Caco-2 (cell line): ENCODE results near the gene LSP1. TPM values are rescaled to one million over a fixed set of nuclear protein-coding genes. Genes with fewer than 3 reads are reported as not detected.
A peak's percentile ranks its signal among the peaks of the same experiment; 100 is the strongest.

Experiments used
- BruUV-seq: library from RNA; stranded (reverse); fragments of 400-500 nt; replicated peaks from 2 replicates; lab custom pipeline; 2021; lab: Mats Ljungman, UMichigan
- CTCF ChIA-PET: fragments of 300-600 bp; sonication (Branson Sonifier 250); formaldehyde crosslinking; loops from one replicate; lab custom pipeline; 2022; ENCODE audit warnings: antibody characterized with exemption; lab: Charles Lee
- POLR2A ChIA-PET: fragments of 300-600 bp; sonication (Branson Sonifier 250); formaldehyde crosslinking; loops from one replicate; lab custom pipeline; 2022; ENCODE audit warnings: antibody characterized with exemption; lab: Charles Lee
- DNase-seq, 2 experiments: peaks; one replicate each; pipeline versions ENCODE4 v3.0.0 to v3.0.0-alpha.2; 2020 to 2022
- H3K27me3 ChIP-seq: replicated peaks from 2 replicates; pipeline ENCODE4 v1.6.0; 2011; ENCODE audit warnings: low read length; ENCODE audit not compliant: control insufficient read depth, insufficient read depth
- H3K36me3 ChIP-seq: 2 replicates; pipeline ENCODE4 v1.5.1; 2011; ENCODE audit warnings: low read length; ENCODE audit not compliant: control insufficient read depth, insufficient read depth
- H3K4me1 ChIP-seq: fragments of 250-450 bp; sonication (Bioruptor Pico); 2 replicates; pipeline ENCODE4 v1.5.1; 2020; ENCODE audit warnings: mild to moderate bottlenecking
- H3K4me3 ChIP-seq: 2 replicates; pipeline ENCODE4 v1.5.1; 2011; ENCODE audit warnings: low read depth, mild to moderate bottlenecking, control low read depth, low read length
- H3K9me3 ChIP-seq: fragments of 250-450 bp; sonication (Bioruptor Pico); 2 replicates; pipeline ENCODE4 v1.5.1; 2020; ENCODE audit warnings: mild to moderate bottlenecking, moderate library complexity
- H3K27ac Mint-ChIP-seq: one replicate; pipeline ENCODE4 v1.8.0; 2022; ENCODE audit warnings: mixed read lengths; ENCODE audit not compliant: unreplicated experiment
- H3K27me3 Mint-ChIP-seq: one replicate; pipeline ENCODE4 v1.8.0; 2022; ENCODE audit warnings: mixed read lengths; ENCODE audit not compliant: insufficient read depth, unreplicated experiment
- H3K36me3 Mint-ChIP-seq: one replicate; pipeline ENCODE4 v1.8.0; 2022; ENCODE audit warnings: mild to moderate bottlenecking, mixed read lengths; ENCODE audit not compliant: insufficient read depth, unreplicated experiment
- H3K4me1 Mint-ChIP-seq: one replicate; pipeline ENCODE4 v1.8.0; 2022; ENCODE audit warnings: low read depth, mixed read lengths; ENCODE audit not compliant: unreplicated experiment
- H3K4me3 Mint-ChIP-seq: one replicate; pipeline ENCODE4 v1.8.0; 2022; ENCODE audit warnings: mild to moderate bottlenecking, moderate library complexity, mixed read lengths; ENCODE audit not compliant: unreplicated experiment
- H3K9me3 Mint-ChIP-seq: one replicate; pipeline ENCODE4 v1.8.0; 2022; ENCODE audit warnings: mixed read lengths; ENCODE audit not compliant: unreplicated experiment
- intact Hi-C: fragments of 100-400 bp; cut with micrococcal nuclease; formaldehyde crosslinking; loops from one replicate; pipeline ENCODE4 v1.10.0; 2022; ENCODE audit not compliant: unreplicated experiment
- total RNA-seq: library from RNA; stranded (reverse); gene quantifications from 2 replicates; pipeline ENCODE4 v1.2.3, GENCODE V29; 2022
- TF ChIP-seq, protein P1 (sequence below), 2 experiments: fragments of 200-600 bp in 1 of 2; IDR thresholded peaks; 1 replicate in 1 of 2; 2 replicates in 1 of 2; pipeline versions ENCODE4 v1.5.1 to v1.8.0; 2011 to 2022; ENCODE audit warnings: antibody characterized with exemption in 1 of 2, control low read depth in 1 of 2, inconsistent platforms in 1 of 2, low read depth in 1 of 2, low read length in 1 of 2, mild to moderate bottlenecking in 1 of 2, moderate library complexity in 1 of 2; ENCODE audit not compliant: insufficient read depth in 1 of 2, severe bottlenecking in 1 of 2, unreplicated experiment in 1 of 2

Gene LSP1
- total RNA-seq, 1 experiment from 2014 or later = not detected

DNA sequence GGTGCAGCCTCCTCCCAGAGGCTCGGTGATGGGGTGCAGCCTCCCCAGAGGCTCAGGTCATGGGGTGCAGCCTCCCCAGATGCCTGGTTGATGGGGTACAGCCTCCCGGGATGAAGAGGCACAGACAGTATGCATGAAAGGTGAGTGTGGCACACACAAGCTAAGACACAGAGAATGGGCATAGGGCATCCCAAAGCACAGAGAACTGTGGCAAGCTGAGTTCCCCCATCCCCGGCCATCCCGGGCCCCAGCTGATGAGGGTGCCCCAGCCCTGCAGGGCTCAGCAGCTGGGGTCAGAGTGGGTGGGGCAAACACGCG lies 22.9 kb upstream of the LSP1 start:
- intact Hi-C loops = loop anchor here (1.0 to 2.0 kb wide), 3 partner anchors 139 to 321 kb away; no protein-coding TSS in a partner anchor
- peaks cover 25% of the 10 kb centered on the region for H3K36me3 Mint-ChIP-seq
- no peak overlapping the region for H3K4me3 Mint-ChIP-seq
- no peaks in the 10 kb centered on the region for H3K9me3 Mint-ChIP-seq
- TF ChIP-seq, protein P1, sequence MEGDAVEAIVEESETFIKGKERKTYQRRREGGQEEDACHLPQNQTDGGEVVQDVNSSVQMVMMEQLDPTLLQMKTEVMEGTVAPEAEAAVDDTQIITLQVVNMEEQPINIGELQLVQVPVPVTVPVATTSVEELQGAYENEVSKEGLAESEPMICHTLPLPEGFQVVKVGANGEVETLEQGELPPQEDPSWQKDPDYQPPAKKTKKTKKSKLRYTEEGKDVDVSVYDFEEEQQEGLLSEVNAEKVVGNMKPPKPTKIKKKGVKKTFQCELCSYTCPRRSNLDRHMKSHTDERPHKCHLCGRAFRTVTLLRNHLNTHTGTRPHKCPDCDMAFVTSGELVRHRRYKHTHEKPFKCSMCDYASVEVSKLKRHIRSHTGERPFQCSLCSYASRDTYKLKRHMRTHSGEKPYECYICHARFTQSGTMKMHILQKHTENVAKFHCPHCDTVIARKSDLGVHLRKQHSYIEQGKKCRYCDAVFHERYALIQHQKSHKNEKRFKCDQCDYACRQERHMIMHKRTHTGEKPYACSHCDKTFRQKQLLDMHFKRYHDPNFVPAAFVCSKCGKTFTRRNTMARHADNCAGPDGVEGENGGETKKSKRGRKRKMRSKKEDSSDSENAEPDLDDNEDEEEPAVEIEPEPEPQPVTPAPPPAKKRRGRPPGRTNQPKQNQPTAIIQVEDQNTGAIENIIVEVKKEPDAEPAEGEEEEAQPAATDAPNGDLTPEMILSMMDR (IDR thresholded peaks at IDR 0.05; ENCODE audit: insufficient read depth in 1 of 2, low read depth in 1 of 2, low read length in 1 of 2, severe bottlenecking in 1 of 2, unreplicated experiment in 1 of 2) = no peak
- H3K4me1 Mint-ChIP-seq = peaks cover 52% of the 10 kb centered on the region
- no peaks in the 10 kb centered on the region for H3K27me3 Mint-ChIP-seq
- DNase-seq = no peak
- H3K27ac Mint-ChIP-seq = peak overlapping the region; percentile 98
- POLR2A ChIA-PET = interaction anchor here (0.7 kb wide), 1 partner anchor 158 kb away, joined by 3 read pairs; no protein-coding TSS in a partner anchor
- Histone ChIP-seq H3K4me3 (no peak overlapping the region), H3K36me3 (no peaks in the 10 kb centered on the region), H3K4me1 (peaks cover 87% of the 10 kb centered on the region), H3K9me3 (no peaks in the 10 kb centered on the region), H3K27me3 (no peaks in the 10 kb centered on the region)
- no TSS peak for BruUV-seq
- CTCF ChIA-PET = interaction anchor here (0.8 to 5.2 kb wide), 3 partner anchors 53 to 177 kb away, joined by 3 to 67 read pairs (median 17); no protein-coding TSS in a partner anchor

DNA sequence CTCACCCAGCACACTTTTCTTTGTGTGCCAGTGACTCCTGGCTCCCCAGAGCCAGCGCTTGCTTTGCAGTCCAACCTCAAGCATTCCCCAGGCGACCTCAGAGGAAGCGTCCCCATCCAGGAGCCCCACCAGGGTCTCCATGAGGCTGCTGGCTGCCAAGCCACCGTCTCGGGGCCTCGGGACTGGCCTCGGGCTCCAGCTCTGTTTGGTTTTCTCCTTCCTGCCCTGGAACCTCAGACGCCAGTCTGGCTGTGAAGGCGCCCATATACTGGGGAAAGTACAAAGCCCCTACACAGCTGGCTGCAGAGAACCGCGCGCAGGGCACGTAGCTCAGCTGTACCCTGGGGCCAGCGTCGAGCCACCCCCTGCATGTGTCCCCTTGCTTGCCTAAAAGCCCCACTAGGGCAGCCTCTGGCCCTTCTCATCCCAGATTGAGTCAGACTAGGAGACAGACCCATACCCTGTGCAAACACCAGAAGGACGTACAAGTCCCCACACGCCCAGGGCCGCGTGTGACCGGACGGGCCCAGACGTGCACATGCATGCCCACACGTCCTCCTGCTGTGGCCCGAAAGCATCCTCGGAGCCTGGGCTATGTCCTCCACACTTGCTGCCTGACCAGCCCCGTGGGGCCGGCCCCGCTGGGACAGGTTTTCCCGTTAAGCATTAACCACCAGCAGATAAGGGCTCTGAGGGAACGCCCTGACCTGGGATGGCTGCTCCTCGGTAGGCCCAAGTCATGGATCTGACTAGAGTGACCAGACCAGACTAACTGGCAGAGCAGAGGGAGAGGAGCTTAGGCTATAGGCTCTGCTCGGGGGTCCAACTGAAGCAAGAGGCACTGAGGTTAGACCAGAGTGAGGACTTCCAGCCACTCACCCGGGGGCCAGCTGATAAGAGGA lies 22.3 kb upstream of the LSP1 start:
- H3K9me3 Mint-ChIP-seq = no peaks in the 10 kb centered on the region
- H3K9me3 ChIP-seq = no peaks in the 10 kb centered on the region
- H3K27me3 Mint-ChIP-seq = no peaks in the 10 kb centered on the region
- peak; percentile 97 to 99 for DNase-seq
- H3K36me3 Mint-ChIP-seq = peaks cover 25% of the 10 kb centered on the region
- TSS peak; percentile 59 for BruUV-seq
- intact Hi-C loops = loop anchor here (1.0 to 2.0 kb wide), 3 partner anchors 139 to 320 kb away; no protein-coding TSS in a partner anchor
- TF ChIP-seq, protein P1 (IDR thresholded peaks at IDR 0.05; ENCODE audit: insufficient read depth in 1 of 2, low read depth in 1 of 2, low read length in 1 of 2, severe bottlenecking in 1 of 2, unreplicated experiment in 1 of 2) = no peak
- no peak overlapping the region for H3K4me3 ChIP-seq
- peak overlapping the region; percentile 98 for H3K27ac Mint-ChIP-seq
- H3K36me3 ChIP-seq = no peaks in the 10 kb centered on the region
- peak overlapping the region; percentile 68 for H3K4me3 Mint-ChIP-seq
- ChIA-PET CTCF (interaction anchor here (0.7 to 5.2 kb wide), 6 partner anchors 10 to 321 kb away, joined by 3 to 67 read pairs (median 5); no protein-coding TSS in a partner anchor), POLR2A (interaction anchor here (0.5 to 0.7 kb wide), 3 partner anchors 75 to 178 kb away, joined by 3 read pairs; no protein-coding TSS in a partner anchor)
- peaks cover 52% of the 10 kb centered on the region for H3K4me1 Mint-ChIP-seq
- no peaks in the 10 kb centered on the region for H3K27me3 ChIP-seq
- H3K4me1 ChIP-seq = peaks cover 87% of the 10 kb centered on the region
